Naive thymus-derived CD4-positive, alpha-beta T cell (primary cell): ENCODE results near the gene PDPK1. TPM values are rescaled to one million over a fixed set of nuclear protein-coding genes. Genes with fewer than 3 reads are reported as not detected.

Experiments
- ATAC-seq: fragments of 150-1000 bp; cut with Tn5 transposase; 2 replicates; pipeline ENCODE4 v1.10.0; 2021; ENCODE audit warnings: mild to moderate bottlenecking, moderate library complexity
- CTCF ChIA-PET: fragments of 350-600 bp; sonication (Branson Sonifier 250); formaldehyde crosslinking; loops from one replicate; lab custom pipeline; 2021; ENCODE audit warnings: antibody characterized with exemption; lab: Charles Lee
- POLR2A ChIA-PET: fragments of 350-600 bp; sonication (Branson Sonifier 250); formaldehyde crosslinking; loops from one replicate; lab custom pipeline; 2021; ENCODE audit warnings: antibody characterized with exemption, inconsistent platforms; lab: Charles Lee
- DNase-seq, 9 donors: peaks; one replicate each; pipeline versions ENCODE4 v3.0.0 to v3.0.0-alpha.2; 2020 to 2022; ENCODE audit warnings: mixed read lengths in 1 of 9
- H3K27ac ChIP-seq: one replicate; pipeline ENCODE4 v1.7.0; 2013; ENCODE audit warnings: mild to moderate bottlenecking, low read depth, low read length, moderate library complexity
- H3K27me3 ChIP-seq, 2 donors: one replicate each; pipeline ENCODE4 v1.7.0; 2013; ENCODE audit warnings: low read length in 2 of 2, mild to moderate bottlenecking in 2 of 2, moderate library complexity in 2 of 2; ENCODE audit not compliant: control insufficient read depth in 2 of 2, insufficient read depth in 2 of 2
- H3K36me3 ChIP-seq, 3 experiments: 1 replicate in 2 of 3; 2 replicates in 1 of 3; pipeline ENCODE4 v1.7.0; 2013; ENCODE audit warnings: low read length in 3 of 3, mild to moderate bottlenecking in 3 of 3, moderate library complexity in 1 of 3; ENCODE audit not compliant: insufficient read depth in 3 of 3, control insufficient read depth in 2 of 3
- H3K4me1 ChIP-seq, 2 donors: one replicate each; pipeline ENCODE4 v1.7.0; 2013; ENCODE audit warnings: low read length in 2 of 2, mild to moderate bottlenecking in 2 of 2, moderate library complexity in 1 of 2; ENCODE audit not compliant: control insufficient read depth in 2 of 2, insufficient read depth in 2 of 2
- H3K4me3 ChIP-seq: 2 replicates; pipeline ENCODE4 v1.7.0; 2013; ENCODE audit warnings: mild to moderate bottlenecking, low read length
- H3K9me3 ChIP-seq, 3 experiments: 1 replicate in 2 of 3; 2 replicates in 1 of 3; pipeline ENCODE4 v1.7.0; 2013; ENCODE audit warnings: low read length in 3 of 3; ENCODE audit not compliant: control insufficient read depth in 2 of 3
- H3K27ac Mint-ChIP-seq, 9 donors: one replicate each; pipeline ENCODE4 v1.8.0; 2020 to 2022; ENCODE audit warnings: mixed read lengths in 9 of 9, mild to moderate bottlenecking in 8 of 9, moderate library complexity in 5 of 9, inconsistent platforms in 2 of 9
- H3K27me3 Mint-ChIP-seq, 5 donors: one replicate each; pipeline ENCODE4 v1.8.0; 2021 to 2022; ENCODE audit warnings: mixed read lengths in 5 of 5, mild to moderate bottlenecking in 1 of 5
- H3K36me3 Mint-ChIP-seq, 5 donors: one replicate each; pipeline ENCODE4 v1.8.0; 2020 to 2022; ENCODE audit warnings: mixed read lengths in 5 of 5, mild to moderate bottlenecking in 3 of 5, inconsistent platforms in 1 of 5
- H3K4me1 Mint-ChIP-seq, 7 donors: one replicate each; pipeline ENCODE4 v1.8.0; 2020 to 2022; ENCODE audit warnings: mixed read lengths in 7 of 7, mild to moderate bottlenecking in 3 of 7, inconsistent platforms in 1 of 7
- H3K4me3 Mint-ChIP-seq, 10 donors: one replicate each; pipeline ENCODE4 v1.8.0; 2020 to 2022; ENCODE audit warnings: mild to moderate bottlenecking in 10 of 10, mixed read lengths in 10 of 10, moderate library complexity in 6 of 10, inconsistent platforms in 2 of 10
- H3K9me3 Mint-ChIP-seq, 11 donors: one replicate each; pipeline ENCODE4 v1.8.0; 2020 to 2022; ENCODE audit warnings: mixed read lengths in 11 of 11, mild to moderate bottlenecking in 4 of 11, inconsistent platforms in 1 of 11, moderate library complexity in 1 of 11
- intact Hi-C, 2 donors: fragments of 100-400 bp; cut with micrococcal nuclease; formaldehyde crosslinking; loops; one replicate each; pipeline ENCODE4 v1.15.1; 2023
- polyA plus RNA-seq, 2 donors: library from polyadenylated mRNA; unstranded; fragments of 300-500 nt; fragmentation: Illumina TruSeq; gene quantifications; one replicate each; pipeline ENCODE4 v1.2.3, GENCODE V29; 2021
- total RNA-seq, 6 experiments: library from RNA in 5 of 6; stranded (reverse) in 5 of 6; gene quantifications; 1 replicate in 5 of 6; 2 replicates in 1 of 6; pipeline ENCODE4 v1.2.3 and lab custom pipeline; 2021 to 2026

PDPK1 gene
- total and polyA plus RNA-seq, 7 experiments from 2014 or later, result 30.7 to 71.5 (median 56.5) TPM

- DNase-seq (no peak), ATAC-seq (no peak)
- H3K4me3 ChIP-seq, result no peak overlapping the region
- Mint-ChIP-seq H3K27ac (no peak overlapping the region), H3K36me3 (peaks cover 0 to 10% (median 4%) of the 10 kb centered on the region in 5 donors), H3K9me3 (peaks cover 0 to 2% (median 0%) of the 10 kb centered on the region in 11 donors), H3K4me1 (peaks cover 0 to 32% (median 21%) of the 10 kb centered on the region in 7 donors), H3K4me3 (no peak overlapping the region), H3K27me3 (no peaks in the 10 kb centered on the region)
- H3K27me3 ChIP-seq, result no peaks in the 10 kb centered on the region
- H3K9me3 ChIP-seq, result no peaks in the 10 kb centered on the region
- H3K4me1 ChIP-seq, result peaks cover 5 to 6% of the 10 kb centered on the region in 2 donors
- intact Hi-C loops, result no loop called here
- H3K36me3 ChIP-seq, result peaks cover 4 to 56% (median 8%) of the 10 kb centered on the region in 3 experiments
- ChIA-PET POLR2A (interaction anchor here (0.6 to 1.0 kb wide), 2 partner anchors 8 to 253 kb away, joined by 3 to 5 read pairs; partner anchors contain the start of gene AMDHD2), CTCF (interaction anchor here (0.5 kb wide), 1 partner anchor 475 kb away, joined by 4 read pairs; no protein-coding TSS in a partner anchor)
- H3K27ac ChIP-seq, result no peak overlapping the region
Measured at GRCh38 chr16:2528161-2529060, 9.4 kb upstream of the PDPK1 start.

GRCh38 chr16:2529061-2529931, 8.5 kb upstream of the PDPK1 start:
- intact Hi-C loops, result no loop called here
- Histone ChIP-seq H3K9me3 (no peaks in the 10 kb centered on the region), H3K27ac (no peak overlapping the region), H3K4me3 (no peak overlapping the region), H3K27me3 (no peaks in the 10 kb centered on the region), H3K4me1 (peaks cover 5 to 6% of the 10 kb centered on the region in 2 donors), H3K36me3 (peaks cover 0 to 47% (median 4%) of the 10 kb centered on the region in 3 experiments)
- Mint-ChIP-seq H3K27ac (peak overlapping the region in 4 of 9 donors; percentile 38 to 86 (median 60)), H3K4me1 (peaks cover 0 to 30% (median 21%) of the 10 kb centered on the region in 7 donors), H3K36me3 (peaks cover 0 to 8% (median 3%) of the 10 kb centered on the region in 5 donors), H3K9me3 (peaks cover 0 to 2% (median 0%) of the 10 kb centered on the region in 11 donors), H3K4me3 (peak overlapping the region in 1 of 10 donors; percentile 96), H3K27me3 (no peaks in the 10 kb centered on the region)
- ChIA-PET CTCF (no interaction called here), POLR2A (interaction anchor here (0.6 to 3.7 kb wide), 3 partner anchors 9 to 254 kb away, joined by 3 to 89 read pairs (median 5); partner anchors contain the start of gene AMDHD2)
- peak in 1 of 9 donors; percentile 17 for DNase-seq
- no peak for ATAC-seq

GRCh38 chr16:2529961-2530628, 7.7 kb upstream of the PDPK1 start:
- no peaks in the 10 kb centered on the region for H3K27me3 ChIP-seq
- Mint-ChIP-seq H3K4me1 (peaks cover 0 to 27% (median 19%) of the 10 kb centered on the region in 7 donors), H3K9me3 (peaks cover 0 to 2% (median 0%) of the 10 kb centered on the region in 11 donors), H3K27me3 (no peaks in the 10 kb centered on the region), H3K27ac (peak overlapping the region in 7 of 9 donors; percentile 62 to 86 (median 68)), H3K36me3 (peaks cover 0 to 7% (median 0%) of the 10 kb centered on the region in 5 donors), H3K4me3 (peak overlapping the region in 4 of 10 donors; percentile 27 to 96 (median 49))
- intact Hi-C loops, result loop anchor here (5.0 to 10.0 kb wide), 4 partner anchors 308 to 755 kb away; partner anchors contain the start of genes E4F1 (in 1 of the 2), HCFC1R1 (in 1 of the 2), THOC6 (in 1 of the 2) and TNFRSF12A (in 1 of the 2)
- ChIA-PET POLR2A (interaction anchor here (3.7 to 6.0 kb wide), 2 partner anchors 10 to 16 kb away, joined by 83 to 89 read pairs; partner anchors contain the start of genes AMDHD2 and ATP6V0C), CTCF (interaction anchor here (1.0 kb wide), 1 partner anchor 9 kb away, joined by 3 read pairs; no protein-coding TSS in a partner anchor)
- peaks cover 5 to 6% of the 10 kb centered on the region in 2 donors for H3K4me1 ChIP-seq
- H3K36me3 ChIP-seq, result peaks cover 0 to 39% (median 0%) of the 10 kb centered on the region in 3 experiments
- H3K4me3 ChIP-seq, result no peak overlapping the region
- no peaks in the 10 kb centered on the region for H3K9me3 ChIP-seq
- no peak for ATAC-seq
- DNase-seq, result no peak
- no peak overlapping the region for H3K27ac ChIP-seq

GRCh38 chr16:2530629-2531318, 7.0 kb upstream of the PDPK1 start:
- Mint-ChIP-seq H3K4me1 (peaks cover 0 to 27% (median 19%) of the 10 kb centered on the region in 7 donors), H3K4me3 (peak overlapping the region; percentile 84 to 100 (median 96)), H3K27me3 (no peaks in the 10 kb centered on the region), H3K36me3 (peaks cover 0 to 5% (median 0%) of the 10 kb centered on the region in 5 donors), H3K9me3 (peaks cover 0 to 2% (median 0%) of the 10 kb centered on the region in 11 donors), H3K27ac (peak overlapping the region; percentile 96 to 100 (median 98))
- Histone ChIP-seq H3K4me3 (no peak overlapping the region), H3K4me1 (peaks cover 5 to 6% of the 10 kb centered on the region in 2 donors), H3K36me3 (peaks cover 0 to 39% (median 0%) of the 10 kb centered on the region in 3 experiments), H3K27me3 (no peaks in the 10 kb centered on the region), H3K27ac (peak overlapping the region; percentile 93), H3K9me3 (no peaks in the 10 kb centered on the region)
- DNase-seq (peak in 1 of 9 donors; percentile 15), ATAC-seq (no peak)
- ChIA-PET CTCF (interaction anchor here (0.7 to 1.0 kb wide), 2 partner anchors 10 to 34 kb away, joined by 3 read pairs; no protein-coding TSS in a partner anchor), POLR2A (interaction anchor here (0.6 to 6.0 kb wide), 4 partner anchors 8 to 567 kb away, joined by 3 to 89 read pairs (median 46); partner anchors contain the start of genes AMDHD2 and ATP6V0C)
- intact Hi-C loops, result loop anchor here (5.0 to 10.0 kb wide), 4 partner anchors 308 to 754 kb away; partner anchors contain the start of genes E4F1 (in 1 of the 2), HCFC1R1 (in 1 of the 2), THOC6 (in 1 of the 2) and TNFRSF12A (in 1 of the 2)

- H3K27me3 Mint-ChIP-seq, result no peaks in the 10 kb centered on the region
- peak within 1 kb of the TSS; percentile 93 for H3K27ac ChIP-seq
- H3K27me3 ChIP-seq, result no peaks in the 10 kb centered on the region
- intact Hi-C loops, result loop anchor here (5.0 to 10.0 kb wide), 4 partner anchors 309 to 753 kb away; partner anchors contain the start of genes E4F1 (in 1 of the 2), HCFC1R1 (in 1 of the 2), THOC6 (in 1 of the 2) and TNFRSF12A (in 1 of the 2)
- peaks cover 0 to 3% (median 0%) of the 10 kb centered on the region in 5 donors for H3K36me3 Mint-ChIP-seq
- peaks cover 0 to 33% (median 0%) of the 10 kb centered on the region in 3 experiments for H3K36me3 ChIP-seq
- H3K9me3 Mint-ChIP-seq, result peaks cover 0 to 2% (median 0%) of the 10 kb centered on the region in 11 donors
- H3K4me1 ChIP-seq, result peaks cover 5 to 6% of the 10 kb centered on the region in 2 donors
- H3K4me3 ChIP-seq, result peak within 1 kb of the TSS; percentile 71
- ChIA-PET CTCF (interaction anchor here (0.7 to 1.0 kb wide), 2 partner anchors 11 to 35 kb away, joined by 3 read pairs; no protein-coding TSS in a partner anchor), POLR2A (interaction anchor here (0.6 to 6.0 kb wide), 5 partner anchors 8 to 568 kb away, joined by 3 to 89 read pairs (median 10); partner anchors contain the start of genes AMDHD2 and ATP6V0C)
- no peaks in the 10 kb centered on the region for H3K9me3 ChIP-seq
- ATAC-seq, result no peak
- H3K27ac Mint-ChIP-seq, result peak within 1 kb of the TSS; percentile 96 to 100 (median 98)
- H3K4me3 Mint-ChIP-seq, result peak within 1 kb of the TSS; percentile 84 to 100 (median 96)
- DNase-seq, result peak in 1 of 9 donors; percentile 52
- peaks cover 0 to 28% (median 18%) of the 10 kb centered on the region in 7 donors for H3K4me1 Mint-ChIP-seq
Measured at GRCh38 chr16:2531371-2531695, 6.5 kb upstream of the PDPK1 start, which contains the start of gene CEMP1. Gene CEMP1 (minus strand): TSS chr16:2531408. CDS start chr16:2531073, 335 bp downstream.
